ENCODE data around the gene SNX13. TPM values are rescaled to one million over a fixed set of nuclear protein-coding genes. Genes with fewer than 3 reads are reported as not detected.

Gene SNX13
- total RNA-seq, 8 experiments from 2014 or later, result 21.5 to 45.5 (median 29.2) TPM

DNA sequence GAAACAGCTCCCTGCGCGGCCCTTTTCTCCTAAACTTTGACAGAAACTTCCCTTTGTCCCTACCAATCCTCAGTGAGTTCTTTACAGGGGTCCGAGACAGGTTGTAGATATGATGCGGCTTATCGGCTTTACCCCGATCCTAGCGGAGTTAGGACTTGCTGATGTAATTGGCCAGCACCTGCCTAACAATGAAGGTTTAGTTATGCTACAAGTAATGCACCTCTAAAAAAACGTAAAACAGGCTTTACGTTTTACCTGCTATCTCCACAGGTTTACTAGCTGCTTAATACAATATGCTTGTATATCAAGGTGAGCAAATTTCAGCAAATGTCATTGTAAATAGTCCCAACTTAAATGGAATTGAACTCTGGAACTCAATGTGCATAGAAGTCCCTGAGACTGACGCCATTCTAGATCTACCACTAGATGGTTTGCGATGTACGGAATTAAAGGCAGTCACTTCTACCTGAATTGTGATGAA, 697 bp upstream of the SNX13 start:
- in situ Hi-C loops (cut with MboI; ENCODE audit: low pct_unique_long_range_greater_than_20kb in 2 of 9, low sequenced_read_pairs in 9 of 9, unreplicated experiment in 9 of 9), result loop anchor here in 1 of 9 experiments (10.0 kb wide), 1 partner anchor 166 kb away; no protein-coding TSS in a partner anchor
- Histone ChIP-seq H3K4me3 (peak overlapping the region; percentile 86 to 99 (median 93)), H3K27ac (peak overlapping the region; percentile 92 to 98), H3K4me1 (replicated peaks in 1 of 2) (peaks cover 14 to 23% of the 10 kb centered on the region in 2 donors)
- peak; percentile 1 to 22 (median 9) for ATAC-seq (replicated peaks in 6 of 8)
- 3 to 47% (median 13%) methylated on average over 2 to 10 of the region's 12 CpGs for WGBS, 10 experiments

GRCh38 chr7:17939606-17940301, 540 bp downstream of the SNX13 start:
- peak; percentile 36 to 59 (median 54) for ATAC-seq (replicated peaks in 6 of 8)
- Histone ChIP-seq H3K4me1 (replicated peaks in 1 of 2) (peaks cover 14 to 23% of the 10 kb centered on the region in 2 donors), H3K4me3 (peak overlapping the region; percentile 86 to 99 (median 93)), H3K27ac (peak overlapping the region; percentile 92 to 98)
- WGBS, 10 experiments, result 0 to 7% (median 1%) methylated on average over 2 to 20 of the region's 29 CpGs; no CpG with 5 or more reads in 2 of the 10 experiments
- in situ Hi-C loops (cut with MboI; ENCODE audit: low pct_unique_long_range_greater_than_20kb in 2 of 9, low sequenced_read_pairs in 9 of 9, unreplicated experiment in 9 of 9), result loop anchor here in 1 of 9 experiments (10.0 kb wide), 1 partner anchor 165 kb away; no protein-coding TSS in a partner anchor

GRCh38 chr7:17939211-17939605, 1.1 kb downstream of the SNX13 start:
- in situ Hi-C loops (cut with MboI; ENCODE audit: low pct_unique_long_range_greater_than_20kb in 2 of 9, low sequenced_read_pairs in 9 of 9, unreplicated experiment in 9 of 9), result no loop called here
- 0 to 21% (median 4%) methylated on average over 1 to 6 of the region's 6 CpGs; no CpG with 5 or more reads in 1 of the 10 experiments for WGBS, 10 experiments
- ATAC-seq (replicated peaks in 6 of 8), result no peak
- Histone ChIP-seq H3K4me1 (replicated peaks in 1 of 2) (peaks cover 14 to 23% of the 10 kb centered on the region in 2 donors), H3K27ac (peak overlapping the region in 1 of 2 donors; percentile 98), H3K4me3 (peak overlapping the region; percentile 86 to 99 (median 93))

DNA sequence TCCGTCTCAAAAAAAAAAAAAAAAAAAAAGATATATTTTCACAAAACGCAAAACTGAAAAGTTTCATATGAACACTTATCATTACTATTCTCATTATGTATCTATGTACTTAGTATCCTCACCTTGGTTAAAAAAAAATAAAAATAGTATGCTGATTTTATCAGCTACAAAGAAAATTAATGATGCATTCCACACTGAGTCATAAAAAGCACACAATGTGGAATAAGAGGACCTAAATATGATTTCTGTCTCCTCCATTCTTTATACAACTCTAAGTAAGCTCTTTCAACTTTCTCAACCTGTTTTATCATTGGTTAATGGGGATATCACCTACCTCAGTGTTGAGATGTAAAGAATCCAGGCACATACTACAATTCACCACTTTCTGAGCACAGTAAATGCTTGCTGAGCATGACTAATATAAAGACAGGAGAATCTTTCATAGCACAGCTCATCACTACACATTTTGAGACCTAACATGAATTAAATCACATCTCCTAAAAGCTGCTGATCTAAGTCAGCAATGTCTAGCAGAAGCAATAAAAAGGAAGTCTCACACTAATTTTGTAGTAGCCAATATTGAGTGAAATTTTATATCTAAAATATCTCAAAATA, 2.7 kb downstream of the SNX13 start:
- H3K27ac ChIP-seq, result no peak overlapping the region
- H3K4me3 ChIP-seq, result peak overlapping the region in 2 of 5 donors; percentile 8 to 93
- no peak for ATAC-seq (replicated peaks in 6 of 8)
- in situ Hi-C loops (cut with MboI; ENCODE audit: low pct_unique_long_range_greater_than_20kb in 2 of 9, low sequenced_read_pairs in 9 of 9, unreplicated experiment in 9 of 9), result no loop called here
- WGBS, 10 experiments, result 57 to 100% (median 93%) methylated on average over 1 to 2 of the region's 2 CpGs; no CpG with 5 or more reads in 2 of the 10 experiments
- peaks cover 14 to 23% of the 10 kb centered on the region in 2 donors for H3K4me1 ChIP-seq (replicated peaks in 1 of 2)

- Histone ChIP-seq H3K4me3 (no peak overlapping the region), H3K27ac (no peak overlapping the region), H3K4me1 (replicated peaks in 1 of 2) (peaks cover 9 to 19% of the 10 kb centered on the region in 2 donors)
- WGBS, 10 experiments, result 60 to 100% (median 94%) methylated on average over 1 of the region's 1 CpG; no CpG with 5 or more reads in 2 of the 10 experiments
- ATAC-seq (replicated peaks in 6 of 8), result no peak
- in situ Hi-C loops (cut with MboI; ENCODE audit: low pct_unique_long_range_greater_than_20kb in 2 of 9, low sequenced_read_pairs in 9 of 9, unreplicated experiment in 9 of 9), result no loop called here
Observed at GRCh38 chr7:17936321-17936720, 4.0 kb downstream of the SNX13 start.

DNA sequence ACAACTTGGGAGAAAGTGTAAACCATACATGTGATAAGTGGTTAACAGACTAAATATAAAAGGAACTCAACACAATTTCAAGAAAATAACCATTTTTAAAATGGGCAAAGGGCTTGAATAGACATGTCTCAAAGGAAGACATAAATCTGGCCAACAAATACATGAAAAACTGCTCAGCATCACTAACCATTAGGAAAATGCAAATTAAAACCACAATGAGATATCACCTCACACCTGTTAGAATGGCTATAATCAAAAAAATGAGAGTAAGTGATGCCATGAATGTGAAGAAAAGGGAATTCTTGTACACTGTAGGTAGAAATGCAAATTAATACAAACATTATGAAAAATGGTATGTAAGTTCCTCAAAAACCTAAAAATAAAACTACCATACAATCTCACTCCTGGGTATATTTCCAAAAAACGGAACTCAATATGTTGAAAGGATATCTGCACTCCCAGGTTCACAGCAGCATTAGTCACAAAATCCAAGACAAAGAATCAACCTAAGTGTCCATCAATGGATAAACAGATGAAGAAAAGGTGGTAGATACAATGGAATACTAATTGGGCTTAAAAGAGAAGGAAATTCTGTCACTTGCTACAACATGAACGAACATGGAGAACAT, 5.6 kb downstream of the SNX13 start:
- 85 to 100% (median 95%) methylated on average over 2 of the region's 2 CpGs; no CpG with 5 or more reads in 2 of the 10 experiments for WGBS, 10 experiments
- in situ Hi-C loops (cut with MboI; ENCODE audit: low pct_unique_long_range_greater_than_20kb in 2 of 9, low sequenced_read_pairs in 9 of 9, unreplicated experiment in 9 of 9), result no loop called here

GRCh38 chr7:17934094-17934493, 6.2 kb downstream of the SNX13 start:
- whole genome bisulfite sequencing, 10 experiments, result 50 to 100% (median 80%) methylated on average over 1 to 2 of the region's 2 CpGs; no CpG with 5 or more reads in 1 of the 10 experiments
- ATAC-seq (replicated peaks in 6 of 8), result no peak
- Histone ChIP-seq H3K27ac (no peak overlapping the region), H3K4me1 (replicated peaks in 1 of 2) (peaks cover 8 to 17% of the 10 kb centered on the region in 2 donors), H3K4me3 (no peak overlapping the region)
- in situ Hi-C loops (cut with MboI; ENCODE audit: low pct_unique_long_range_greater_than_20kb in 2 of 9, low sequenced_read_pairs in 9 of 9, unreplicated experiment in 9 of 9), result no loop called here

More for the DNA sequence above, 5.6 kb downstream of the SNX13 start:
- ATAC-seq (replicated peaks in 6 of 8), result no peak
- Histone ChIP-seq H3K4me1 (replicated peaks in 1 of 2) (peaks cover 8 to 17% of the 10 kb centered on the region in 2 donors), H3K4me3 (no peak overlapping the region), H3K27ac (no peak overlapping the region)

GRCh38 chr7:17932770-17933169, 7.5 kb downstream of the SNX13 start:
- ATAC-seq (replicated peaks in 6 of 8), result no peak
- Histone ChIP-seq H3K4me3 (no peak overlapping the region), H3K4me1 (replicated peaks in 1 of 2) (peaks cover 3 to 5% of the 10 kb centered on the region in 2 donors), H3K27ac (no peak overlapping the region)
- WGBS, 10 experiments, result 83 to 100% (median 100%) methylated on average over 1 to 2 of the region's 2 CpGs; no CpG with 5 or more reads in 1 of the 10 experiments
- in situ Hi-C loops (cut with MboI; ENCODE audit: low pct_unique_long_range_greater_than_20kb in 2 of 9, low sequenced_read_pairs in 9 of 9, unreplicated experiment in 9 of 9), result no loop called here

- 0 to 100% (median 80%) methylated on average over 1 of the region's 1 CpG; no CpG with 5 or more reads in 1 of the 10 experiments for WGBS, 10 experiments
- Histone ChIP-seq H3K4me1 (replicated peaks in 1 of 2) (no peaks in the 10 kb centered on the region), H3K4me3 (no peak overlapping the region), H3K27ac (no peak overlapping the region)
- in situ Hi-C loops (cut with MboI; ENCODE audit: low pct_unique_long_range_greater_than_20kb in 2 of 9, low sequenced_read_pairs in 9 of 9, unreplicated experiment in 9 of 9), result no loop called here
- no peak for ATAC-seq (replicated peaks in 6 of 8)
Observed at GRCh38 chr7:17931069-17931468, 9.2 kb downstream of the SNX13 start.

DNA sequence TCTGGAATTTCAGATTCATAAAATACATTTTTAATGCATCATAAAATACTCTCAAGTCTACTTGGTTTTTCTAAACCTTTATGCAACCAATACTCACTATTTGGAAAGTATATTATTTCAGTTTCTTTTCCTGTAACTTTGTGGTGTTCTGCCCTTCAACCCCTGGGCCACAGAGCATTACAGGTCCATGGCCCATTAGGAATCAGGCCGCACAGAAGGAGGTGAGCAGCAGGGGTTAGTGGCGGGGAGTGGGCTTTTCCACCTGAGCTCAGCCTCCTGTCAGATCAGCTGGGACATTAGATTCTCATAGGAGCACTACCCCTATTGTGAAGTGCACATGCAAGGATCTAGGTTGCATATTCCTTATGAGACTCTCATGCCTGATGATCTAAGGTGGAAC, 9.7 kb downstream of the SNX13 start:
- ATAC-seq (replicated peaks in 6 of 8), result no peak
- Histone ChIP-seq H3K4me1 (replicated peaks in 1 of 2) (no peaks in the 10 kb centered on the region), H3K27ac (no peak overlapping the region), H3K4me3 (no peak overlapping the region)
- 92 to 100% (median 100%) methylated on average over 1 to 2 of the region's 2 CpGs; no CpG with 5 or more reads in 6 of the 10 experiments for WGBS, 10 experiments
- in situ Hi-C loops (cut with MboI; ENCODE audit: low pct_unique_long_range_greater_than_20kb in 2 of 9, low sequenced_read_pairs in 9 of 9, unreplicated experiment in 9 of 9), result no loop called here

DNA sequence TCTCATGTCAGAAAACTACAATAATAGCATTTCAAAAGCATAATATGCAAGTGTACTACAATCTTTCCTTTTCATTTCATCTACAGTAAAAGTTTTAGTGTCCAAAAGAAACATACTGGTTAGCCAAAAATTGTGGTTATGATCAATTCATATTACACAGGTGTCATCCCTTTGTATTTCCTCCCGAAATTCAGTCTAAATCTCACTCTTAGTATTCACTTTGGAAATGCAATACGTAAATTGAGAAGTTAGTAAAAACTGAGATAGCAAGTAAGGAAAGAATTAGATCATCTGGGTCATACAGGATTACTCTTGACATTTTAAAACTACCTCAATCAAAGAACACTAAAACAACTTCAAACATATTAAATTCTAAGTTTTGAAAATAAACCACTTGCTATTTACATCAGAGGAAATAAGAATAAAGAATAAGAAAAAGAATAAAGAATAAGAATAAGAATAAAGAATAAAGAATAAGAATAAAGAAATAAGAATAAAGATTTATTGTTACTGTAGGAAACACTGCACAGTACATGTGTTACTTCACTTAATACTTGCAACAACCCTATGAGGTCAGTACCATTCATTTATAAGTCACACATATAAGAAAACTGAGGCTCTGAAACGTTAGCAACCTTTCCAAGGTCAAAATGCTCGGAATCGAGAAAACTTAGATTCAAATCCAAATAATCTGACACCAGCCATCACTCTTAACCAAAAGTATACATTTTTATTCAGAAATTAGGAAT, 10.5 kb downstream of the SNX13 start:
- ATAC-seq (replicated peaks in 6 of 8), result no peak
- Histone ChIP-seq H3K27ac (no peak overlapping the region), H3K4me3 (no peak overlapping the region), H3K4me1 (replicated peaks in 1 of 2) (no peaks in the 10 kb centered on the region)
- in situ Hi-C loops (cut with MboI; ENCODE audit: low pct_unique_long_range_greater_than_20kb in 2 of 9, low sequenced_read_pairs in 9 of 9, unreplicated experiment in 9 of 9), result no loop called here
- WGBS, 10 experiments, result 71 to 100% (median 93%) methylated on average over 1 to 5 of the region's 5 CpGs

DNA sequence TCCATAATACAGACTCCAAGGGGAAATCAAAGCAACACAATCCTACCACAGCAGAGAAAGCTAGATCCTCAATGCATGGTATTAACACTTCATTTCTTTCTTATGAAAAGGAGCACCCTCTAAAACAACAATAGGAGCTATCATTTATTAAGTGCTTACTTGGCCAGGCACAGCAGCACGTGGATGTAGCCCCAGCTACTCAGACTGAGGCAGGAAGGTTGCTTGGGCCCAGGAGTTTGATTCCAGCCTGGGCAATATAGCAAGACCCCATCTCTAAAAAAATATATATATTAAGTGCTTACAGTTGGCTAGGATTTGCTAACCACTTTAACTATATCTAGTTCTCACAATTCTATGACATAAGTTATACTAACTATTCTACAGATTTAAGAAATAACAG, 12.2 kb downstream of the SNX13 start:
- ATAC-seq (replicated peaks in 6 of 8), result no peak
- WGBS, 10 experiments, result 38 to 62% methylated on average over 1 of the region's 1 CpG; no CpG with 5 or more reads in 8 of the 10 experiments
- in situ Hi-C loops (cut with MboI; ENCODE audit: low pct_unique_long_range_greater_than_20kb in 2 of 9, low sequenced_read_pairs in 9 of 9, unreplicated experiment in 9 of 9), result no loop called here

More for the DNA sequence above, 12.2 kb downstream of the SNX13 start:
- Histone ChIP-seq H3K27ac (no peak overlapping the region), H3K4me1 (replicated peaks in 1 of 2) (no peaks in the 10 kb centered on the region), H3K4me3 (no peak overlapping the region)
